ENCODE measurements around the gene SURF1.

- TF ChIP-seq ELK1 (IDR thresholded peaks at IDR 0.05; ENCODE audit: low read depth, low read length): no peak
- TF ChIP-seq SREBF2 (IDR thresholded peaks at IDR 0.05; ENCODE audit: low read length): no peak
- TF ChIP-seq NFIC (IDR thresholded peaks at IDR 0.05; ENCODE audit: low read depth, low read length): no peak
- no peak for TF ChIP-seq NFYB (IDR thresholded peaks at IDR 0.05; ENCODE audit: insufficient read depth, low read depth, low read length)
- no peak for TF ChIP-seq ASH2L (IDR thresholded peaks at IDR 0.05; ENCODE audit: borderline replicate concordance, low read depth)
- TF ChIP-seq EZH2 (IDR thresholded peaks at IDR 0.05; ENCODE audit: borderline replicate concordance, control insufficient read depth, low read depth, low read length): no peak
- TF ChIP-seq CTCF (IDR thresholded peaks at IDR 0.05 in 2 of 3, conservative IDR thresholded peaks at IDR 0.05 in 1 of 3; ENCODE audit: control insufficient read depth in 2 of 3, extremely low read depth in 1 of 3, insufficient read depth in 1 of 3, low read depth in 3 of 3, low read length in 3 of 3): no peak
- no peak for TF ChIP-seq SIN3A (IDR thresholded peaks at IDR 0.05; ENCODE audit: low read depth, low read length)
- no peak for TF ChIP-seq TCF7 (IDR thresholded peaks at IDR 0.05; ENCODE audit: borderline replicate concordance)
- no peak for TF ChIP-seq FOS (IDR thresholded peaks at IDR 0.05; ENCODE audit: borderline replicate concordance, extremely low read depth, insufficient read length)
- no peak for TF ChIP-seq CREM (IDR thresholded peaks at IDR 0.05; ENCODE audit: low read depth)
- no peak for TF ChIP-seq ZNF274 (IDR thresholded peaks at IDR 0.05; ENCODE audit: insufficient read depth, insufficient read length)
These were observed 32.1 kb downstream of the SURF1 start for GRCh38 chr9:133323991-133324703.
